ENCODE measurements around the gene SAXO2. TPM values are rescaled to one million over a fixed set of nuclear protein-coding genes. Genes with fewer than 3 reads are reported as not detected.
"Not testable (repeated sequence)": the region's sequence is repeated elsewhere in the genome, so short reads cannot be mapped to it uniquely, and the experiment has no call there.

The SAXO2 gene
- total RNA-seq, 1 donor from 2014 or later = 0.90 TPM

DNA sequence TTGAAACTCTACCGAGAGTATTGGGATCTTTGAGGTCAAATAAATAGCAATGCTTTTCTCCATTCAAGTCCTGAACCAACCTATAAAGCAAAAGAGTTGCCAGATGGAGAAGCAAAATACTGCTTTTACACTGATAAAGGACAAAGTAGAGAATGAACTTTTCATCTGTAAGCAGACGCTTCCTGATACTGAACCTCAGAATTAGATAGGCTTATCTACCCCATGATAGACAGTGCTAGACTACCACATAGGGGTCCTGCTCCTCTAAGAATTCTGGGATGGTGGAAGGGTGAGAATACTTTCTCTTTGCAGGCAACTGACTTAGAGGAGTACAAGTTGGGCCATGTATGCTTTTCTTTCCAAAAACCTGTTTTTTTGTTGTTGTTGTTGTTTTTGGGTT, 9.5 kb downstream of the SAXO2 start:
- TF ChIP-seq, protein P1, sequence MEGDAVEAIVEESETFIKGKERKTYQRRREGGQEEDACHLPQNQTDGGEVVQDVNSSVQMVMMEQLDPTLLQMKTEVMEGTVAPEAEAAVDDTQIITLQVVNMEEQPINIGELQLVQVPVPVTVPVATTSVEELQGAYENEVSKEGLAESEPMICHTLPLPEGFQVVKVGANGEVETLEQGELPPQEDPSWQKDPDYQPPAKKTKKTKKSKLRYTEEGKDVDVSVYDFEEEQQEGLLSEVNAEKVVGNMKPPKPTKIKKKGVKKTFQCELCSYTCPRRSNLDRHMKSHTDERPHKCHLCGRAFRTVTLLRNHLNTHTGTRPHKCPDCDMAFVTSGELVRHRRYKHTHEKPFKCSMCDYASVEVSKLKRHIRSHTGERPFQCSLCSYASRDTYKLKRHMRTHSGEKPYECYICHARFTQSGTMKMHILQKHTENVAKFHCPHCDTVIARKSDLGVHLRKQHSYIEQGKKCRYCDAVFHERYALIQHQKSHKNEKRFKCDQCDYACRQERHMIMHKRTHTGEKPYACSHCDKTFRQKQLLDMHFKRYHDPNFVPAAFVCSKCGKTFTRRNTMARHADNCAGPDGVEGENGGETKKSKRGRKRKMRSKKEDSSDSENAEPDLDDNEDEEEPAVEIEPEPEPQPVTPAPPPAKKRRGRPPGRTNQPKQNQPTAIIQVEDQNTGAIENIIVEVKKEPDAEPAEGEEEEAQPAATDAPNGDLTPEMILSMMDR (IDR thresholded peaks at IDR 0.05) = no peak
- Mint-ChIP-seq H3K36me3 (ENCODE audit: low read depth) (peaks cover 12% of the 10 kb centered on the region), H3K27ac (ENCODE audit: unreplicated experiment) (no peak overlapping the region), H3K27me3 (ENCODE audit: low read depth) (no peaks in the 10 kb centered on the region), H3K9me3 (ENCODE audit: low read depth) (peaks cover 17% of the 10 kb centered on the region), H3K4me1 (ENCODE audit: low read depth) (no peaks in the 10 kb centered on the region), H3K4me3 (ENCODE audit: unreplicated experiment) (no peak overlapping the region)
- no peak for DNase-seq (ENCODE audit: low spot score)

DNA sequence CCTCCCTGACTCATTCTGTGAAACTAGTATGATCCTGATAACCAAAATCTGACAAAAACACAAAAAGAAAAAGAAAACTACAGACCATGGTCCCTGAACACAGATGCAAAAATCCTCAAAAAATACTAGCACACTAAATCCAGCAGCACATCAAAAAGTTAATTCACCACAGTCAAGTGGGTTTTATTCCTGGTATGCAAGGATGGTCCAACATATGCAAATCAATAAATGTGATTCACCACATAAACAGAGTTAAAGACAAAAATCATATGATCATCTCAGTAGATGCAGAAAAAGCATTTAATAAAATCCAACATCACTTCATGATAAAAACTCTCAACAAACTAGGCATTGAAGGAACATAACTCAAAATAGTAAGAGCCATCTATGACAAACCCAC, 12.8 kb downstream of the SAXO2 start:
- Mint-ChIP-seq H3K36me3 (ENCODE audit: low read depth) (peaks cover 12% of the 10 kb centered on the region), H3K27me3 (ENCODE audit: low read depth) (peaks cover 15% of the 10 kb centered on the region), H3K4me1 (ENCODE audit: low read depth) (no peaks in the 10 kb centered on the region), H3K27ac (ENCODE audit: unreplicated experiment) (no peak overlapping the region), H3K9me3 (ENCODE audit: low read depth) (peaks cover 17% of the 10 kb centered on the region), H3K4me3 (ENCODE audit: unreplicated experiment) (no peak overlapping the region)
- no peak for DNase-seq (ENCODE audit: low spot score)
- TF ChIP-seq, protein P1 (IDR thresholded peaks at IDR 0.05) = no peak

DNA sequence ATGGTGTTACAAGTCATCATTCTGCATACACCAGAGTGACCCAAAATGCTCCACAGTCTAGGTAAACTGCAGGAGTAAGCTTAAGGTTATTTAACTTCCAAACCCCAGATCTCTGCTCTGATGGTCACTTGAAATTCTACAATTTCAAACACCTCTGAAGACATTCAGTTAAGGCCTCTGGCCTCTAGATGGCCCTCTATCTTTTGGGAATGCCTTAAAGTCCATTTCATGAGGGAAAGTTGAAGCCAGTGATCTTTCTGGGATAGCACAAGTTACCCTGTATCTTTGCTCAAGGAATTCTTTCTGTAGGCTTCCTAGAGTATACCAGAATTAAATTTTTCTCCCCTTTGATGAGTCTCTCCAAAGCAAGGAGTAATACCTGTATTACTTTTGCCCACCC, 18.7 kb downstream of the SAXO2 start:
- not testable (repeated sequence) for DNase-seq (ENCODE audit: low spot score); H3K27ac Mint-ChIP-seq (ENCODE audit: unreplicated experiment); H3K4me1 Mint-ChIP-seq (ENCODE audit: low read depth); H3K36me3 Mint-ChIP-seq (ENCODE audit: low read depth); H3K4me3 Mint-ChIP-seq (ENCODE audit: unreplicated experiment); H3K9me3 Mint-ChIP-seq (ENCODE audit: low read depth)
- H3K27me3 Mint-ChIP-seq (ENCODE audit: low read depth) = peaks cover 26% of the 10 kb centered on the region
- TF ChIP-seq, protein P1 (IDR thresholded peaks at IDR 0.05) = peak; percentile 71

DNA sequence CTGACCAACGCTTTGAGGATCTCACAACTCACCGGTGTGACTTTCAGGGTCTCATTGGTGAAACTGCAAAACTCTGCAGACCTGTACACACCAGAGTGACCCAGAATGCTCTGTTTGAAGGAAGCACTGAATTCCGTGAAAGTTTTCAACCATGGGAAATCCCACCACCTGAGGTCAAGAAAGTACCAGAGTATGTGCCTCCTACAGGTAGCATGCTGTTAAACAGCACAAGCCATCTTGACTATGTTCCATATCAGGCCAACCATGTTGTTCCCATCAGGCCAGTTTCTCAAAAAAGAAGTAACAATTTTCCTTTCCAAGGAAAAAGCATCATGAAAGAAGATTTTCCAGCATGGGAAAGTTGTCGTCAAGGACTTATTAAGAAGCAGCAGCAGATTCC, 19.8 kb downstream of the SAXO2 start:
- H3K4me3 Mint-ChIP-seq (ENCODE audit: unreplicated experiment); H3K27ac Mint-ChIP-seq (ENCODE audit: unreplicated experiment); H3K4me1 Mint-ChIP-seq (ENCODE audit: low read depth); H3K36me3 Mint-ChIP-seq (ENCODE audit: low read depth); DNase-seq (ENCODE audit: low spot score); H3K9me3 Mint-ChIP-seq (ENCODE audit: low read depth): not testable (repeated sequence)
- H3K27me3 Mint-ChIP-seq (ENCODE audit: low read depth) = peaks cover 26% of the 10 kb centered on the region

DNA sequence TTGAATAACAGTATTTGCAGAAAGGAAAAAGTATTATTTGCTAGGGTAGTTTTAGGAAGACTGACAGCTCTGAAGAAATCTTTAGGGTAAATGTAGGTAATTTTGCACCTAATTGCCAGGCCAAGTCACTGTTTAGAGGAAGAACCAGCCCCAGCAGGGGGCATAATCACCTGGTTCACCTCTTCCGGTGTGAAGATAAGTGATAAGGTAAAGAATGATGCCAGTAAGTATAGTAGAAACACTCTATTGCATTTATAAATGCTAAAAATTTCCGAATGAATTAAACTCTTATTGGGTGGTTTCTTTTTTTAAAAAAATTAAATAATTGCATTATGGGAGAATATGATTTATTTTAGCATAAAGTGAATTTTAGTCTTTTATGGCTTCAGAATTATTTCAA, 21.8 kb downstream of the SAXO2 start:
- not testable (repeated sequence) for DNase-seq (ENCODE audit: low spot score); H3K4me3 Mint-ChIP-seq (ENCODE audit: unreplicated experiment); H3K36me3 Mint-ChIP-seq (ENCODE audit: low read depth); H3K4me1 Mint-ChIP-seq (ENCODE audit: low read depth); H3K9me3 Mint-ChIP-seq (ENCODE audit: low read depth); H3K27ac Mint-ChIP-seq (ENCODE audit: unreplicated experiment)
- peaks cover 13% of the 10 kb centered on the region for H3K27me3 Mint-ChIP-seq (ENCODE audit: low read depth)

DNA sequence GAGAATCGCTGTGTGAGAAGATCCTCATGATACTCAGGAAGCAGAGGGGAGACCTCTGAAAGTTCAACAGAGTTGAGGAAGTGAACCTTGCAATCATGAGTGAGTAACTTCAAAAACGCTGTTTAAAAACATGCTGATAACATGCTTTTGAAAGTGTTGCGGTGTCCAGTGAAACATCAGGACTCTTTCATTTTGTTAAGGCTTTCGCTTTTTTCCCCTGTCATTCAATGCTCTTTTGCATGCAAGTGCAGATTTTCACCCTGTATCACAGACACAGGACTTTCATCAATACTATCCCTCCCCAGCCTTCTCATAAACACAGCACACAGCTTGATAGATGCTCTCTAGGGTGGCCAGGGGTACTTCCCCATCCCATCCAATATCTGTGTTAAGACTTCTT, 23.9 kb downstream of the SAXO2 start:
- H3K27me3 Mint-ChIP-seq (ENCODE audit: low read depth) = peaks cover 12% of the 10 kb centered on the region
- not testable (repeated sequence) for H3K27ac Mint-ChIP-seq (ENCODE audit: unreplicated experiment); H3K36me3 Mint-ChIP-seq (ENCODE audit: low read depth); H3K4me1 Mint-ChIP-seq (ENCODE audit: low read depth); H3K4me3 Mint-ChIP-seq (ENCODE audit: unreplicated experiment); H3K9me3 Mint-ChIP-seq (ENCODE audit: low read depth); DNase-seq (ENCODE audit: low spot score)

DNA sequence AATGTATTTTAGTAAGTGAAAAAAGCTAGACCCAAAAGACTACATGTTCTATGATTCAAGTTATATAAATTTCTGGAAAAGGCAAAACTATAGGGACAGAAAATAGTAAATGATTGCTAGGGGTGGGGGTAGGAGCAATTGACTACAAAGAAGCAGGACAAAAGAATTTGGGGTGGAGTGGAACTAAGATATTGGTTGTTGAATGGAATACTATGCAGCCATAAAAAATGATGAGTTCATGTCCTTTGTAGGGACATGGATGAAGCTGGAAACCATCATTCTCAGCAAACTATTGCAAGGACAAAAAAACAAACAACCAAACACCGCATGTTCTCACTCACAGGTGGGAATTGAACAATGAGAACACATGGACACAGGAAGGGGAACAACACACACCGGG, 25.6 kb downstream of the SAXO2 start:
- not testable (repeated sequence) for H3K4me1 Mint-ChIP-seq (ENCODE audit: low read depth)

More for the DNA sequence above, 25.6 kb downstream of the SAXO2 start:
- not testable (repeated sequence) for H3K36me3 Mint-ChIP-seq (ENCODE audit: low read depth); DNase-seq (ENCODE audit: low spot score); H3K27ac Mint-ChIP-seq (ENCODE audit: unreplicated experiment); H3K9me3 Mint-ChIP-seq (ENCODE audit: low read depth); H3K27me3 Mint-ChIP-seq (ENCODE audit: low read depth); H3K4me3 Mint-ChIP-seq (ENCODE audit: unreplicated experiment)
